Fibroblast of mammary gland (primary cell): ENCODE data around the gene CREB3.

Experiments
- DNase-seq: peaks from one replicate; pipeline ENCODE4 v3.0.0-alpha.2; 2010; ENCODE audit warnings: low read depth
- H3K4me3 ChIP-seq: 2 replicates; pipeline ENCODE4 v1.5.1; 2011; ENCODE audit warnings: low read depth, mild to moderate bottlenecking, low read length, moderate library complexity; ENCODE audit not compliant: control insufficient read depth
- CTCF ChIP-seq: conservative IDR thresholded peaks from 2 replicates; pipeline ENCODE4 v1.5.1; 2011; ENCODE audit warnings: low read depth, low read length, inconsistent platforms; ENCODE audit not compliant: control insufficient read depth, insufficient read depth

The CREB3 gene

GRCh38 chr9:35771534-35771933 lies 39.1 kb downstream of the CREB3 start:
- TF ChIP-seq CTCF = no peak
- no peak for DNase-seq

GRCh38 chr9:35771943-35772342 lies 39.5 kb downstream of the CREB3 start:
- no peak for DNase-seq
- H3K4me3 ChIP-seq = no peak overlapping the region
- TF ChIP-seq CTCF = no peak

More at GRCh38 chr9:35771534-35771933, 39.1 kb downstream of the CREB3 start:
- no peak overlapping the region for H3K4me3 ChIP-seq

GRCh38 chr9:35774907-35775635 lies 42.6 kb downstream of the CREB3 start:
- no peak for DNase-seq
- TF ChIP-seq CTCF = no peak
- no peak overlapping the region for H3K4me3 ChIP-seq

GRCh38 chr9:35776018-35776417 lies 43.6 kb downstream of the CREB3 start:
- TF ChIP-seq CTCF = no peak
- DNase-seq = no peak
- H3K4me3 ChIP-seq = no peak overlapping the region

GRCh38 chr9:35778496-35778895 lies 46.0 kb downstream of the CREB3 start:
- no peak for DNase-seq

GRCh38 chr9:35781066-35781465 lies 48.6 kb downstream of the CREB3 start:
- TF ChIP-seq CTCF = no peak
- no peak for DNase-seq
- H3K4me3 ChIP-seq = no peak overlapping the region

More at GRCh38 chr9:35778496-35778895, 46.0 kb downstream of the CREB3 start:
- no peak for TF ChIP-seq CTCF
- H3K4me3 ChIP-seq = no peak overlapping the region
